ENCODE measurements around the gene SIK3.

SIK3 gene

GRCh38 chr11:116939499-116939898 is 158.7 kb downstream of the SIK3 start:
- TF ChIP-seq ZNF274 (IDR thresholded peaks at IDR 0.05; ENCODE audit: low read depth, low read length) = no peak
- no peak overlapping the region for H3K4me3 ChIP-seq (ENCODE audit: low read length)

GRCh38 chr11:116938471-116939070 is 159.7 kb downstream of the SIK3 start:
- TF ChIP-seq ZNF274 (IDR thresholded peaks at IDR 0.05; ENCODE audit: low read depth, low read length) = no peak
- H3K4me3 ChIP-seq (ENCODE audit: low read length) = no peak overlapping the region

- TF ChIP-seq ZNF274 (IDR thresholded peaks at IDR 0.05; ENCODE audit: low read depth, low read length) = no peak
- H3K4me3 ChIP-seq (ENCODE audit: low read length) = no peak overlapping the region
Observed at GRCh38 chr11:116936754-116937446, 161.3 kb downstream of the SIK3 start.

- no peak for TF ChIP-seq ZNF274 (IDR thresholded peaks at IDR 0.05; ENCODE audit: low read depth, low read length)
- H3K4me3 ChIP-seq (ENCODE audit: low read length) = no peak overlapping the region
Observed at GRCh38 chr11:116935514-116935913, 162.7 kb downstream of the SIK3 start.

- TF ChIP-seq ZNF274 (IDR thresholded peaks at IDR 0.05; ENCODE audit: low read depth, low read length) = no peak
- H3K4me3 ChIP-seq (ENCODE audit: low read length) = no peak overlapping the region
Observed at GRCh38 chr11:116935089-116935488, 163.1 kb downstream of the SIK3 start.

GRCh38 chr11:116933961-116934360 is 164.3 kb downstream of the SIK3 start:
- TF ChIP-seq ZNF274 (IDR thresholded peaks at IDR 0.05; ENCODE audit: low read depth, low read length) = no peak
- no peak overlapping the region for H3K4me3 ChIP-seq (ENCODE audit: low read length)

- TF ChIP-seq ZNF274 (IDR thresholded peaks at IDR 0.05; ENCODE audit: low read depth, low read length) = no peak
- H3K4me3 ChIP-seq (ENCODE audit: low read length) = no peak overlapping the region
Observed at GRCh38 chr11:116932181-116932580, 166.0 kb downstream of the SIK3 start.

GRCh38 chr11:116931206-116931953 is 166.8 kb downstream of the SIK3 start:
- no peak overlapping the region for H3K4me3 ChIP-seq (ENCODE audit: low read length)
- TF ChIP-seq ZNF274 (IDR thresholded peaks at IDR 0.05; ENCODE audit: low read depth, low read length) = no peak

GRCh38 chr11:116930586-116930985 is 167.6 kb downstream of the SIK3 start:
- peak overlapping the region; percentile 61 for H3K4me3 ChIP-seq (ENCODE audit: low read length)
- TF ChIP-seq ZNF274 (IDR thresholded peaks at IDR 0.05; ENCODE audit: low read depth, low read length) = no peak

GRCh38 chr11:116930177-116930576 is 168.1 kb downstream of the SIK3 start:
- peak overlapping the region; percentile 61 for H3K4me3 ChIP-seq (ENCODE audit: low read length)
- no peak for TF ChIP-seq ZNF274 (IDR thresholded peaks at IDR 0.05; ENCODE audit: low read depth, low read length)

- H3K4me3 ChIP-seq (ENCODE audit: low read length) = peak overlapping the region; percentile 61
- TF ChIP-seq ZNF274 (IDR thresholded peaks at IDR 0.05; ENCODE audit: low read depth, low read length) = no peak
Observed at GRCh38 chr11:116929414-116930090, 168.7 kb downstream of the SIK3 start.

GRCh38 chr11:116928845-116929244 is 169.4 kb downstream of the SIK3 start:
- no peak overlapping the region for H3K4me3 ChIP-seq (ENCODE audit: low read length)
- TF ChIP-seq ZNF274 (IDR thresholded peaks at IDR 0.05; ENCODE audit: low read depth, low read length) = no peak

GRCh38 chr11:116928102-116928777 is 170.0 kb downstream of the SIK3 start:
- H3K4me3 ChIP-seq (ENCODE audit: low read length) = no peak overlapping the region
- no peak for TF ChIP-seq ZNF274 (IDR thresholded peaks at IDR 0.05; ENCODE audit: low read depth, low read length)
